WTC11 (cell line): ENCODE measurements around the gene CDX2. TPM values are rescaled to one million over a fixed set of nuclear protein-coding genes. Genes with fewer than 3 reads are reported as not detected.

Source experiments
- ATAC-seq: fragments of 200-7000 bp; cut with Tn5 transposase; 2 replicates; pipeline ENCODE4 v1.10.0; 2021; ENCODE audit warnings: mild to moderate bottlenecking, moderate library complexity
- CTCF ChIA-PET: fragments of 300-600 bp; sonication (Branson Sonifier 250); formaldehyde crosslinking; loops from one replicate; lab custom pipeline; 2021; ENCODE audit warnings: antibody characterized with exemption; lab: Charles Lee
- POLR2A ChIA-PET: fragments of 350-600 bp; sonication (Branson Sonifier 250); formaldehyde crosslinking; loops from one replicate; lab custom pipeline; 2021; ENCODE audit warnings: antibody characterized with exemption; lab: Charles Lee
- DNase-seq: peaks from one replicate; pipeline ENCODE4 v3.0.0; 2021; ENCODE audit warnings: low spot score
- H3K27ac Mint-ChIP-seq: 2 replicates; pipeline ENCODE4 v1.8.0; 2021; ENCODE audit warnings: mixed read lengths
- H3K27me3 Mint-ChIP-seq: 2 replicates; pipeline ENCODE4 v1.8.0; 2021; ENCODE audit warnings: low read depth, mild to moderate bottlenecking, moderate library complexity, mixed read lengths
- H3K36me3 Mint-ChIP-seq: 2 replicates; pipeline ENCODE4 v1.8.0; 2021; ENCODE audit warnings: mixed read lengths
- H3K4me1 Mint-ChIP-seq: 2 replicates; pipeline ENCODE4 v1.8.0; 2022; ENCODE audit warnings: mixed read lengths
- H3K4me3 Mint-ChIP-seq: 2 replicates; pipeline ENCODE4 v1.8.0; 2021; ENCODE audit warnings: mild to moderate bottlenecking, moderate library complexity, mixed read lengths
- H3K9me3 Mint-ChIP-seq: 2 replicates; pipeline ENCODE4 v1.8.0; 2021; ENCODE audit warnings: mixed read lengths
- AFF4 ChIP-seq: sonication (generic); formaldehyde crosslinking; IDR thresholded peaks from 2 replicates; pipeline ENCODE4 v1.8.1; 2023; ENCODE audit warnings: mild to moderate bottlenecking, missing genetic modification reagents, borderline replicate concordance
- ATF1 ChIP-seq: sonication (generic); formaldehyde crosslinking; IDR thresholded peaks from 2 replicates; pipeline ENCODE4 v1.8.1; 2023; ENCODE audit warnings: mild to moderate bottlenecking, moderate library complexity, missing genetic modification reagents
- ATF6 ChIP-seq: sonication (generic); formaldehyde crosslinking; IDR thresholded peaks from 2 replicates; pipeline ENCODE4 v1.8.1; 2023; ENCODE audit warnings: mild to moderate bottlenecking, missing genetic modification reagents
- E2F4 ChIP-seq: sonication (generic); formaldehyde crosslinking; IDR thresholded peaks from 2 replicates; pipeline ENCODE4 v1.8.1; 2022; ENCODE audit warnings: low read depth, mild to moderate bottlenecking, moderate library complexity, missing genetic modification reagents, borderline replicate concordance
- FOXK1 ChIP-seq: sonication (generic); formaldehyde crosslinking; IDR thresholded peaks from 2 replicates; pipeline ENCODE4 v1.8.0; 2022; ENCODE audit warnings: mild to moderate bottlenecking, moderate library complexity, missing genetic modification reagents
- FOXP1 ChIP-seq: sonication (generic); formaldehyde crosslinking; IDR thresholded peaks from 2 replicates; pipeline ENCODE4 v1.8.0; 2022; ENCODE audit warnings: missing genetic modification reagents, mild to moderate bottlenecking, moderate library complexity, borderline replicate concordance
- GTF2I ChIP-seq: fragments of 250-450 bp; sonication (Bioruptor Pico); conservative IDR thresholded peaks from 2 replicates; pipeline ENCODE4 v1.4.0; 2021; ENCODE audit warnings: mild to moderate bottlenecking
- JAZF1 ChIP-seq: fragments of 250-450 bp; sonication (Bioruptor Pico); IDR thresholded peaks from 2 replicates; pipeline ENCODE4 v1.9.0; 2021; ENCODE audit warnings: moderate library complexity, mild to moderate bottlenecking, inconsistent platforms
- MLX ChIP-seq: sonication (generic); formaldehyde crosslinking; IDR thresholded peaks from 2 replicates; pipeline ENCODE4 v1.8.1; 2023; ENCODE audit warnings: mild to moderate bottlenecking, missing genetic modification reagents, moderate library complexity
- NR3C1 ChIP-seq: sonication (generic); formaldehyde crosslinking; conservative IDR thresholded peaks from 2 replicates; pipeline ENCODE4 v1.8.1; 2023; ENCODE audit warnings: low read depth, mild to moderate bottlenecking, missing genetic modification reagents
- OVOL2 ChIP-seq: fragments of 250-450 bp; sonication (Bioruptor Pico); IDR thresholded peaks from 2 replicates; pipeline ENCODE4 v1.9.0; 2021; ENCODE audit warnings: mild to moderate bottlenecking, borderline replicate concordance
- STAT6 ChIP-seq: sonication (generic); formaldehyde crosslinking; conservative IDR thresholded peaks from 2 replicates; pipeline ENCODE4 v1.8.1; 2023; ENCODE audit warnings: mild to moderate bottlenecking, low read depth, missing genetic modification reagents, moderate library complexity
- ZNF281 ChIP-seq: sonication (generic); formaldehyde crosslinking; IDR thresholded peaks from 2 replicates; pipeline ENCODE4 v1.8.0; 2023; ENCODE audit warnings: mild to moderate bottlenecking, missing genetic modification reagents
- total RNA-seq: library from RNA; stranded (reverse); gene quantifications from 3 replicates; pipeline ENCODE4 v1.2.3, GENCODE V29; 2021

The CDX2 gene
- total RNA-seq, 1 experiment from 2014 or later = 0.44 TPM

- Mint-ChIP-seq H3K36me3 (peaks cover 2% of the 10 kb centered on the region; the same call in 1 of the 2 replicates), H3K27ac (no peak overlapping the region), H3K4me1 (peaks cover 53% of the 10 kb centered on the region), H3K9me3 (no peaks in the 10 kb centered on the region), H3K27me3 (peaks cover 100% of the 10 kb centered on the region), H3K4me3 (no peak overlapping the region)
- ATAC-seq (no peak), DNase-seq (no peak)
- POLR2A ChIA-PET = no interaction called here
- CTCF ChIA-PET = interaction anchor here (2.1 to 3.1 kb wide), 2 partner anchors 19 to 147 kb away, joined by 5 to 20 read pairs; no protein-coding TSS in a partner anchor
- TF ChIP-seq ATF1 (no peak), GTF2I (CRISPR knock-in tag) (no peak), OVOL2 (CRISPR knock-in tag) (no peak), ATF6 (CRISPR knock-in tag) (no peak), FOXK1 (no peak)
Measured at GRCh38 chr13:27973291-27973690, 4.2 kb upstream of the CDX2 start.

GRCh38 chr13:27972478-27972820 lies 3.3 kb upstream of the CDX2 start:
- ChIA-PET POLR2A (interaction anchor here (0.5 kb wide), 1 partner anchor 352 kb away, joined by 3 read pairs; the partner anchor contains the start of gene LNX2), CTCF (interaction anchor here (1.4 to 3.1 kb wide), 3 partner anchors 18 to 146 kb away, joined by 3 to 20 read pairs (median 5); no protein-coding TSS in a partner anchor)
- Mint-ChIP-seq H3K4me3 (no peak overlapping the region), H3K9me3 (no peaks in the 10 kb centered on the region), H3K27me3 (peaks cover 100% of the 10 kb centered on the region), H3K36me3 (peaks cover 2% of the 10 kb centered on the region; the same call in 1 of the 2 replicates), H3K4me1 (peaks cover 56% of the 10 kb centered on the region), H3K27ac (no peak overlapping the region)
- no peak for TF ChIP-seq STAT6 (CRISPR knock-in tag)
- no peak for TF ChIP-seq FOXK1
- TF ChIP-seq MLX (CRISPR knock-in tag) = no peak
- ATAC-seq = no peak
- DNase-seq = no peak

- DNase-seq (no peak), ATAC-seq (no peak)
- Mint-ChIP-seq H3K9me3 (no peaks in the 10 kb centered on the region), H3K27me3 (peaks cover 100% of the 10 kb centered on the region), H3K27ac (no peak overlapping the region), H3K36me3 (peaks cover 2% of the 10 kb centered on the region; the same call in 1 of the 2 replicates), H3K4me1 (peaks cover 58% of the 10 kb centered on the region), H3K4me3 (no peak overlapping the region)
- POLR2A ChIA-PET = interaction anchor here (0.5 kb wide), 1 partner anchor 352 kb away, joined by 3 read pairs; the partner anchor contains the start of gene LNX2
- CTCF ChIA-PET = interaction anchor here (0.8 to 3.4 kb wide), 9 partner anchors 10 to 610 kb away, joined by 3 to 25 read pairs (median 4); no protein-coding TSS in a partner anchor
- no peak for TF ChIP-seq JAZF1 (CRISPR knock-in tag)
- no peak for TF ChIP-seq NR3C1 (CRISPR knock-in tag)
- no peak for TF ChIP-seq AFF4 (CRISPR knock-in tag)
- TF ChIP-seq ZNF281 (CRISPR knock-in tag) = no peak
- no peak for TF ChIP-seq FOXP1 (CRISPR knock-in tag)
- TF ChIP-seq E2F4 (CRISPR knock-in tag) = no peak
- no peak for TF ChIP-seq OVOL2 (CRISPR knock-in tag)
Measured at GRCh38 chr13:27971776-27972477, 2.8 kb upstream of the CDX2 start.
